Effector memory CD4-positive, alpha-beta T cell (primary cell): Measurements from ENCODE around the gene N4BP2L1.

Experiments
- DNase-seq, 3 donors: peaks; one replicate each; pipeline ENCODE4 v3.0.0-alpha.2; 2020
- H3K27ac ChIP-seq: 2 replicates; pipeline ENCODE4 v1.7.0; 2013; ENCODE audit warnings: mild to moderate bottlenecking, low read length, moderate library complexity; ENCODE audit not compliant: insufficient read depth, poor library complexity, severe bottlenecking
- H3K27me3 ChIP-seq: replicated peaks from 2 replicates; pipeline ENCODE4 v1.7.0; 2013; ENCODE audit warnings: mild to moderate bottlenecking, low read length; ENCODE audit not compliant: insufficient read depth, control insufficient read depth, poor library complexity, severe bottlenecking
- H3K36me3 ChIP-seq: 2 replicates; pipeline ENCODE4 v1.7.0; 2013; ENCODE audit warnings: mild to moderate bottlenecking, low read length, moderate library complexity; ENCODE audit not compliant: control insufficient read depth, insufficient read depth
- H3K4me1 ChIP-seq: 2 replicates; pipeline ENCODE4 v1.7.0; 2013; ENCODE audit warnings: low read length, mild to moderate bottlenecking; ENCODE audit not compliant: control insufficient read depth, insufficient read depth, poor library complexity, severe bottlenecking
- H3K4me3 ChIP-seq: 2 replicates; pipeline ENCODE4 v1.7.0; 2013; ENCODE audit warnings: low read length, low read depth, mild to moderate bottlenecking; ENCODE audit not compliant: insufficient read depth, poor library complexity, severe bottlenecking
- H3K9me3 ChIP-seq: 2 replicates; pipeline ENCODE4 v1.7.0; 2013; ENCODE audit warnings: mild to moderate bottlenecking, low read length, moderate library complexity; ENCODE audit not compliant: control insufficient read depth
- total RNA-seq, 3 donors: gene quantifications; one replicate each; lab custom pipeline; 2026; lab: John Stamatoyannopoulos, UW

The N4BP2L1 gene
- total RNA-seq, result 23.9 to 28.7 (median 26.5) reads per million in 3 donors

DNA sequence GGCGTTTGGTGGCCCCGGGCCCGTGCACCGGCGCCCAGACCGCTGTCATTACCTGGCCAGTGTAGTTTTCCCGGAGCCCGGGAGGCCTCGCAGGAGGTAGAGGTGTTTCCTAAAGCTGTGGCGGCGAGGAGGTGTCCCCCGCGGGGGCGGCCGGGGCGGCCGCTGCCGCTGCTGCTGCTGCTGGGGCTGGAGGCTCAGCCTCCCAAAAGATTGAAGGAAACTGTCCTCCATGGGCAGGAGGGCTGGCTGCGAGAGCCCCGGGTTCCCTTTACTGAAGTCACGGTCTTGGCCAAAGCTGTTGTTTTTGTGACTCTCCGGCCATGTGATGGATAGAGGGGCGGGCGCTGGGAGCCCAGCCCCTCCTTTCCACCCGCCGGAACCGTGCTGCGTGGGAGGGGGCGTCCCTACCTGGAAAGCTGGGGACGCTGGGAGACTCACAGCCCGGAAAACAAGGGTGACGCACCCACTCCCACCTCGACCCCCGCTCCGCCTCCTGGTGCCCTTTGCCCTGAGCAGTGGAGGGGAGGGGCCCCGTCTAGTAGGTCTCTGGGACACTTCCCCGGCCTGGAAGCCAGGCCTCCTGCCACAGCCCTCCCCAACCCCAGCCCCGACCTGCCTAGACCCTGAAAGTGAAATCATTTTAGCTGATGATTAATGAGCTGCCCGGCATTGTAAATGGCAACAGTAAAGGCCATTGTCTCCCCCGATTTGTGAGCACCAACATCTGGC is at the start of gene N4BP2L1:
Gene N4BP2L1, minus strand, starts transcription at position 279 of the 729 bp plus-strand sequence. Its CDS starts 48 bp downstream, at position 231.
- Histone ChIP-seq H3K36me3 (no peaks in the 10 kb centered on the region), H3K4me1 (peaks cover 14% of the 10 kb centered on the region), H3K27ac (peak within 1 kb of the TSS; percentile 82), H3K27me3 (no peaks in the 10 kb centered on the region), H3K9me3 (no peaks in the 10 kb centered on the region), H3K4me3 (peak within 1 kb of the TSS; percentile 75)
- DNase-seq, result peak; percentile 80 to 84 (median 84)

DNA sequence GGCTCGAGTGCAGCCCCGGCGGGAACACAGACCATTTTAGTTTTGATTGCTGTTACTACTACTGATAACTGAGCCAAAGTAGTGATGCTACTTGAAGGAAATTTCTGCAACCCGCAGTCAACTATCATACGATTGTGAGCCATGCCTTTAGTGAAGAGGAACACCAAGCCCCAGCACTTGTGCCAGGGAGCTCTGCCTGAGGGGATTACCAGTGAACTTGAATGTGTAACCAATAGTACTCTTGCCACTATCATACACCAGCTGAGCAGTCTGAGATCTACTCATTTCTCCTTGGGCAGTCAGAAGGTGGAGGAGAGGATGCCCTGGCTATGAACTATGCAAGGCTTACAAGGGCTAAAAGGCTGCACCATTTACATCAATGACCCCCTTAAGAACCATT is 49.0 kb upstream of the N4BP2L1 start:
- H3K36me3 ChIP-seq, result no peaks in the 10 kb centered on the region
- no peak overlapping the region for H3K4me3 ChIP-seq
- no peak overlapping the region for H3K27ac ChIP-seq
- no peaks in the 10 kb centered on the region for H3K9me3 ChIP-seq
- H3K4me1 ChIP-seq, result no peaks in the 10 kb centered on the region
- DNase-seq, result no peak
- no peaks in the 10 kb centered on the region for H3K27me3 ChIP-seq

DNA sequence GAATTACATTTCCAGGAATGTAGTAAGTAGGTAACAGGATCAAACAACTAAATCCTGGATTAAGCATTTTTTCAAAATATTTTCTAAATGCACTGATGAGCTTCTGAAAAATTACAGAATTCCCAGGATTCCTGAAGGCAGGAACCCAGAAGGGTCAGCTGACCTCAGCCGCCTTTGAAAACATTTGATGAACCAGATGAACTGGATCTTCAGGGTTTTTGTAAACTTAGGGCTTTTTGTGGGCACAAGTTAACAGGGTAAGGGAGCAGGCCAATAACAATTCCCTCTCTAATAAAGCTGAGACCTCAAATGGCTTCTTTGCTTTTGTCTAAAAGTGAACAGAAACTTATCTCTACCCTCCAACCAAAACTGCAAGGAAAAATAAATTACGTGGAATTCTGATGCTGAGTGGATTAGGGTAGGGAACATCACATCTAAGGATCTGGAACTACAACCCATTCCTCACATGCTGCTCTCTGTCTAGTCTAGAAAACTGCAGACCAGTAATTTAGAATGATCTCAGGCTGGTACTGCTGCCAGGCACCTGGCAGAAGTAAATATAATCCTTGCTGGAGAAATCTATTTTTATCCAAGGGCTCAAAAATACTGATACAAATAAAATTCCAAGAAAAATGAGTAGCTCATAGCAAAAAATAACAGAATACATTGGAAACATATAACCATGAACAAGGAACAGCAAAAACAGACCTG is 48.2 kb upstream of the N4BP2L1 start:
- Histone ChIP-seq H3K27ac (no peak overlapping the region), H3K4me3 (no peak overlapping the region), H3K36me3 (no peaks in the 10 kb centered on the region), H3K4me1 (no peaks in the 10 kb centered on the region), H3K9me3 (no peaks in the 10 kb centered on the region), H3K27me3 (no peaks in the 10 kb centered on the region)
- no peak for DNase-seq

DNA sequence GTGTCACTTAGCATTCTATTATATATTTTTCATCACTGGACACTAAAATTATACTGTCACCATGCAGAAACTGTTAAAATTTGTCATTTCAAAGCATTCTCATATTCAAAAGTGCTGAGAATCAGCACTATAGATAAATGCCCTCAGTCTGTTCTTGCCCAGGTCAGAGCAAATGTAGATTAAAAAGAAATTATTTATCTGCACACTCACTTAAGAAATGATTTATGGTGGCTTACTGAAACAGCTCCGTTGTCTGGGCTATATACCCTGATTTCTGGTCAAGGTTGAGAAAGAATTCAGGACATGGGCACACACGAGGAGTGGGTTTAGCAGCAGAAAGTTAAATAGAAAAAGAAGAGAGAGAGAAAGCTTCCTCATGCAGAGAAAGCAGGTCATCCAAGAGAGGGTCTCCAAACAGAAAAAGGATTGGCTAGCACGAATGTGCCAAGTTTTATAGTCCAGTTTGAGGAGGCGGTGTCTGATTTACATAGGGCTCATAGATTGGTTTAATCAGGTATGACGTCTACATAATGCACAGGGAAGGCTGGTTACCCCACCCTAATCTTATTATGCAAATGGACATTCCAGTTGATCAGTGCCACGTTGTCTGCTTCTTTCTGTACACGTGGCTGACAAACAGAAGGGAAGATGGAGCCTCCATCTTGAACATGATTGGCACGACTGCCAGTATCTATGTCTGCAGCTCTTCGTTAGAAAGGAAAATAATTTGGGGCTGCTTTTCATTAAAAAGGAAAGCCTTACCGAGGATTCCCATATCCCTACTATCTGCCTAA is 47.3 kb upstream of the N4BP2L1 start:
- no peak for DNase-seq
- no peaks in the 10 kb centered on the region for H3K4me1 ChIP-seq
- H3K27me3 ChIP-seq, result no peaks in the 10 kb centered on the region
- H3K9me3 ChIP-seq, result no peaks in the 10 kb centered on the region
- H3K36me3 ChIP-seq, result no peaks in the 10 kb centered on the region
- no peak overlapping the region for H3K27ac ChIP-seq
- no peak overlapping the region for H3K4me3 ChIP-seq

DNA sequence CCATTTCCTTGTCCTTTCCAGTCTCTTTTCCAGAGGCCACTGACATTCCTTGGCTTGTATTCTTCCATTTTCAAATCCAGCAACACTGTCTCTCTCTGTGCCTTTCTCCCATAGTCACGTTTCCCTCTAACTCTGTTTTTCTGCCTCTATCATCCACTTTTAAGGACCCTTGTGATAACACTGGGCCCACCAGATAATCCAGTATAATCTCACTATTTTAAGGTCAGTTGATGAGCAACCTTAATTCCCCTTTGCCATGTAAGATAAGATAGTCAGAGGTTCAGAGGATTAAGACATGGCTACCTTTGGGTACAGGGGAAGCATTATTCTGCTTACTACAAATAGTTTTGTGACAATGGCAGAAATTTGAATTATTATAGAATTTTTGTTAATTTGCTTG is 45.7 kb upstream of the N4BP2L1 start:
- Histone ChIP-seq H3K4me3 (no peak overlapping the region), H3K4me1 (no peaks in the 10 kb centered on the region), H3K27me3 (no peaks in the 10 kb centered on the region), H3K9me3 (no peaks in the 10 kb centered on the region), H3K36me3 (no peaks in the 10 kb centered on the region), H3K27ac (no peak overlapping the region)
- DNase-seq, result no peak

DNA sequence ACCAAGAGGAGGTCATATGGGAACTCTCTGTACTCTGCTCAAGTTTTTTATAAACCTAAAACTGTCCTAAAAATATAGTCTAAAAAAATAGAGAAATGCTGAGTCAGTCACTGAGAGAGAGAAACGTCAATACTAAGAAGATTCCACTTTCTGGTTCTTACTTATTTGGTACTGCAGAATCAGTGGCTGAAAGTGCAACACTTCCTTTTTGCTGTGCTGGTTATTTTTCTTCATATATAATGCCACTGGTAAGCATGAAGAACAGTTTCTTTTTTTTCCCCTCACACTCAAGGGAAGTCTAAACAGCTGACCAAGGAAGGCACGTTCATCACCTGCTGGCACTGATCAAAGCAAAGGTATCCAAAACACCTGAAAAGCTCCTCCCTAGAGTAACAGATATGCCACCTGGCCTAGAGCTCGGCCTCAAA is 44.3 kb upstream of the N4BP2L1 start:
- no peak for DNase-seq
- Histone ChIP-seq H3K9me3 (no peaks in the 10 kb centered on the region), H3K27me3 (no peaks in the 10 kb centered on the region), H3K27ac (no peak overlapping the region), H3K4me3 (no peak overlapping the region), H3K4me1 (no peaks in the 10 kb centered on the region), H3K36me3 (no peaks in the 10 kb centered on the region)

DNA sequence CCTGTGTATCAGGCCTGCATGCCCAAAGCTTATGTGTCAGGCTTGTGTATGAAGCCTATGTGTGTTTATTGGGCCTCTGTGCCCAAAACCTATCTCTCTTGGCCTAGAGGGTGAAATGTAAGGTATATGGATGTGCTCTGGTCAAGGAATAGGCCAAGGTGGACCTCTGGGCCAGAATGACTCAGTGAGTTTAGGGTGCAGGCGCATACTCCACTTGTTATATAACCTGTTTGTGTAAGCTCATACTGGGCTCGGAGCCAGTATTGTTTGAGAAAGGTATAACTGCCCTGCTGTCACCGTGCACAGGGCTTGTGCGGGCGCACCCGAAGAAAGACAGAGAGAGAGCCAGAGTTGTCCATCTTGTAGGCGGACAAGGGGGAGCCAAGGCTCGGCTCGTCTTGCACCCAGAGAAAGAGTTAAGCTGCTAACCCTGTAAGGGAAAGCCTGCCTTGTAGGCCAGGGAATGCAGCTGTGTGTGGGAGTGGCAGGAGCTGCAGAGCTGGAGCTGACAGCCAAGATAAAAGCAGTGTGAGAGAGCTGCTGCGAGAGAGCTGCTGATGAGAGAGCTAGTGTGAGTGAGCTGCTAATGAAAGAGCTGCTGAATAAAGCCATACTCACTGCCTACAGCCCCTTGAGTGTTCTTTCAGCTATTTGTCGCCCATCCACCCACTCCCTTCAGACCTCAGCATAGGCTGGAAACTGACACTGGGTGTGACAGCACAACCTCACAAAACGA is 43.4 kb upstream of the N4BP2L1 start:
- Histone ChIP-seq H3K27me3 (no peaks in the 10 kb centered on the region), H3K4me3 (no peak overlapping the region), H3K4me1 (no peaks in the 10 kb centered on the region), H3K27ac (no peak overlapping the region), H3K9me3 (no peaks in the 10 kb centered on the region), H3K36me3 (no peaks in the 10 kb centered on the region)
- DNase-seq, result no peak

DNA sequence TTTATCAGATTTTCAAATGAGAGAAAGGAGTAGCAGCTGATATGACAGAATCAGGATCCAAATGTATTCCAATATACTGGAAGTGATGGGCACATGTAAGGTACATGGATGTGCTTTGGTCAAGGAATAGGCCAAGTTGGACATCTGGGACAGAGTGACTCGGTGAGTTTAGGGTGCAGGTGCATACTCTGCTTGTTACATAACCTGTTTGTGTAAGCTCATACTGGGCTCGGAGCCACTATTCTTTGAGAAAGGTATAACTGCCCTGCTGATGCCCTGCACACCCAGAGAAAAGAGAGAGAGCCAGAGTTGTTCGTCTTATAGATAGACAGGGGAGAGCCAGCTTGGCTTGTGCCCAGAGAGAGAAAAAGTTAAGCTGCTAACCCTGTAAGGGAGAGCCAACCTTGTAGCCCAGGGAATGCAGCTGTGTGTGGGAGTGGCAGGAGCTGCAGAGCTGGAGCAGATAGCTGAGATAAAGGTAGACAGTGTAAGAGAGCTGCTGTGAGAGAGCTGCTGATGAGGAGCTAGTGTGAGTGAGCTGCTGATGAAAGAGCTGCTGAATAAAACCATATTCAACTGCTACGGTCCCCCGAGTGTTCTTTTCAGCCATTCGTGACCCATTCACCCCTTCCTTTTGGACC is 40.7 kb upstream of the N4BP2L1 start:
- Histone ChIP-seq H3K4me1 (no peaks in the 10 kb centered on the region), H3K36me3 (no peaks in the 10 kb centered on the region), H3K4me3 (no peak overlapping the region), H3K27ac (no peak overlapping the region), H3K9me3 (no peaks in the 10 kb centered on the region), H3K27me3 (no peaks in the 10 kb centered on the region)
- no peak for DNase-seq

DNA sequence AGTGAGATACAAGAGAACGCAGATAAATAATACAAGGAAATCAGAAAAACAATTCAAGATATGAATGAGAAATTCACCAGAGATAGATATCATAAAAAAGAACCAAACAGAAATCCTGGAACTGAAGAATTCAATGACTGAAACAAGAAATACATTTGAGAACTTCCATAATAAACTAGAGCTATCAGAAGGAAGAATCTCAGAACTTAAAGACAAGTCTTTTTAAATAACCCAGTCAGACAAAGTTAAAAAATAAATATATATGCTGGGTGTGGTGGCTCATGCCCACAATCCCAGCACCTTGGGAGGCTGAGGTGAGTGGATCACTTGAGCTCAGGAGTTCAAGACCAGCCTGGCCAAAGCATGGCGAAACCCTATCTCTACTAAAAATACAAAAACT is 28.7 kb upstream of the N4BP2L1 start:
- no peak for DNase-seq
- no peak overlapping the region for H3K27ac ChIP-seq
- H3K4me1 ChIP-seq, result no peaks in the 10 kb centered on the region
- H3K36me3 ChIP-seq, result peaks cover 3% of the 10 kb centered on the region
- no peaks in the 10 kb centered on the region for H3K27me3 ChIP-seq
- H3K4me3 ChIP-seq, result no peak overlapping the region
- peaks cover 10% of the 10 kb centered on the region for H3K9me3 ChIP-seq
